ENCODE measurements around the gene KNDC1.
"Not testable (repeated sequence)": the region's sequence is repeated elsewhere in the genome, so short reads cannot be mapped to it uniquely, and the experiment has no call there.

The KNDC1 gene

GRCh38 chr10:133164816-133165555 is 5.0 kb downstream of the KNDC1 start:
- no peak for DNase-seq (ENCODE audit: low spot score in 2 of 2)
- H3K4me3 ChIP-seq, result no peak overlapping the region
- H3K9me3 ChIP-seq, result no peaks in the 10 kb centered on the region
- in situ Hi-C loops (cut with MboI; ENCODE audit: low sequenced_read_pairs), result no loop called here
- H3K4me1 ChIP-seq, result no peaks in the 10 kb centered on the region; the same call in 1 of the 2 replicates
- no peaks in the 10 kb centered on the region for H3K27me3 ChIP-seq (ENCODE audit: low read depth)
- no peaks in the 10 kb centered on the region for H3K36me3 ChIP-seq (replicated peaks)

GRCh38 chr10:133165556-133166503 is 5.8 kb downstream of the KNDC1 start:
- H3K27me3 ChIP-seq (ENCODE audit: low read depth), result no peaks in the 10 kb centered on the region
- no peak for DNase-seq (ENCODE audit: low spot score in 2 of 2)
- H3K4me1 ChIP-seq, result no peaks in the 10 kb centered on the region; the same call in 1 of the 2 replicates
- no peaks in the 10 kb centered on the region for H3K36me3 ChIP-seq (replicated peaks)
- no peaks in the 10 kb centered on the region for H3K9me3 ChIP-seq
- in situ Hi-C loops (cut with MboI; ENCODE audit: low sequenced_read_pairs), result no loop called here
- H3K4me3 ChIP-seq, result no peak overlapping the region

DNA sequence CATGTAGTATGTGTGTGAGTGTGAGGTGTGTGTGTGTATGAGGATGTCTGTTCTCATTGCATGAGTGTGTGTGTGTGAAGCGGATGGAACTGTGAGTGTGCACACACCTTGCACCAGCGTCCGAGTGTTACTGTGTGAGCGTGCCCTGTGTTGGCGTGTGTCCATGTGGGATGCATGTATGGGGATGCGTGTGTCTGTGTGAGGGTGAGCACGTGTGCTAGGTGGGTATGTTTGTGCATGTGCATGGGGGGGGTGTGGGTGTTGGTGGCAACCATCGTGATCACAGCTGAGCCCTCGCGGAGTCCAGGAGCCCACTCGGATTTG is 6.4 kb downstream of the KNDC1 start:
- no peak for DNase-seq (ENCODE audit: low spot score in 2 of 2)
- in situ Hi-C loops (cut with MboI; ENCODE audit: low sequenced_read_pairs), result no loop called here
- Histone ChIP-seq H3K36me3 (replicated peaks) (no peaks in the 10 kb centered on the region), H3K9me3 (no peaks in the 10 kb centered on the region), H3K4me1 (no peaks in the 10 kb centered on the region), H3K27me3 (ENCODE audit: low read depth) (no peaks in the 10 kb centered on the region), H3K4me3 (no peak overlapping the region)

GRCh38 chr10:133166828-133167692 is 7.0 kb downstream of the KNDC1 start:
- no peak for DNase-seq (ENCODE audit: low spot score in 2 of 2)
- Histone ChIP-seq H3K36me3 (replicated peaks) (no peaks in the 10 kb centered on the region), H3K4me3 (no peak overlapping the region), H3K27me3 (ENCODE audit: low read depth) (no peaks in the 10 kb centered on the region), H3K9me3 (no peaks in the 10 kb centered on the region), H3K4me1 (no peaks in the 10 kb centered on the region)
- in situ Hi-C loops (cut with MboI; ENCODE audit: low sequenced_read_pairs), result no loop called here

DNA sequence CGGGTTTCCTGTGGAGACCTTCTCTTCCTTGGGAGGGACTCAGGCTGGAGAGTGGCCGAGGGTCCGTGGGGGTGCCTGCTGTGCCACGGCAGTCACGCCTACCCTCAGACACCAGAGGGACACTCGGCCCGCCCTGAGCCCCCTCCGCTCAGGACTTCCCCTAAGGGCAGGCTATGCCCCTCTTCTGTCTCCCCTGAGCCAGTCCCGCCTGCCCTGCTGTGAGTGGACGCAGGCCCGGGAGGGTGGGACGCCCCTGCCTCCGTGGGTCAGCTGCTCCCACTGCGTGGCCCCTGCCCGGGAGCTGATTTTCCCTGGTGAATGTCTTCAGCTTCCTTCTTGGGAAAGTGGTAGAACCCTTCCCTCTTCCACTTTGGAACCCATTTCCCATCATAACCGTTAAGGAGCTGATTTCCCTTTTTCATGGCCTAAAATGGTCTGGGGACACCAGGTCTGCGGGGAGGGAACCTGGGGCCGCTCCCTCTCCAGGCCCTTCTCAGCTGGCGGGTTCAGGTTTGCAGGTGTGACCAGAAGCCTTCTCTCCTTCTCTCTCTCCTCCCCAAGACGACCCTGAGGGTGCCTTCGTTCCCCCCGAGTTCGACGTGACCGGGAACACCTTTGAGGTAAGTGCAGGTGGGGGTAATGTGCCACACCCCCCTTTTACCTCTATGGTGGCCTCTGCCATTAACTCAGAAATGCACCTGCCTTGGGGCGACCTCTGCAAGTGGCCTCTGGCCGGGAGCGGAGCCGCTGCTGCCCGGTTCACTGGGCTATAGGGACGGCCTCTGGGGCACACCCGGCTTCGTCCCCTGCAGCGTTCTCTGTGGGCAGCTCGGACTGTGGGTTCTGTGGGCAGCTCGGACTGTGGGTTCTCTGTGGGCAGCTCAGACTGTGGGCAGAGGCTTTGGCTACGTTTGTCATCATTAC is 7.9 kb downstream of the KNDC1 start:
- Histone ChIP-seq H3K9me3 (no peaks in the 10 kb centered on the region), H3K36me3 (replicated peaks) (no peaks in the 10 kb centered on the region), H3K4me1 (no peaks in the 10 kb centered on the region), H3K27me3 (ENCODE audit: low read depth) (no peaks in the 10 kb centered on the region), H3K4me3 (no peak overlapping the region)
- DNase-seq (ENCODE audit: low spot score in 2 of 2), result no peak
- in situ Hi-C loops (cut with MboI; ENCODE audit: low sequenced_read_pairs), result no loop called here

- no peak overlapping the region for H3K4me3 ChIP-seq
- no peaks in the 10 kb centered on the region for H3K9me3 ChIP-seq
- no peak for DNase-seq (ENCODE audit: low spot score in 2 of 2)
- no peaks in the 10 kb centered on the region for H3K4me1 ChIP-seq
- no peaks in the 10 kb centered on the region for H3K36me3 ChIP-seq (replicated peaks)
- no peaks in the 10 kb centered on the region for H3K27me3 ChIP-seq (ENCODE audit: low read depth)
- in situ Hi-C loops (cut with MboI; ENCODE audit: low sequenced_read_pairs), result no loop called here
These were observed 8.6 kb downstream of the KNDC1 start for GRCh38 chr10:133168617-133169031.

GRCh38 chr10:133169173-133169947 is 9.3 kb downstream of the KNDC1 start:
- no peaks in the 10 kb centered on the region for H3K27me3 ChIP-seq (ENCODE audit: low read depth)
- no peak for DNase-seq (ENCODE audit: low spot score in 2 of 2)
- in situ Hi-C loops (cut with MboI; ENCODE audit: low sequenced_read_pairs), result no loop called here

GRCh38 chr10:133170092-133170491 is 10.1 kb downstream of the KNDC1 start:
- no peak for DNase-seq (ENCODE audit: low spot score in 2 of 2)
- in situ Hi-C loops (cut with MboI; ENCODE audit: low sequenced_read_pairs), result no loop called here
- no peaks in the 10 kb centered on the region for H3K36me3 ChIP-seq (replicated peaks)
- no peaks in the 10 kb centered on the region for H3K27me3 ChIP-seq (ENCODE audit: low read depth)
- no peaks in the 10 kb centered on the region for H3K9me3 ChIP-seq
- no peaks in the 10 kb centered on the region for H3K4me1 ChIP-seq
- H3K4me3 ChIP-seq, result no peak overlapping the region

More at GRCh38 chr10:133169173-133169947, 9.3 kb downstream of the KNDC1 start:
- Histone ChIP-seq H3K36me3 (replicated peaks) (no peaks in the 10 kb centered on the region), H3K4me3 (no peak overlapping the region), H3K4me1 (no peaks in the 10 kb centered on the region), H3K9me3 (no peaks in the 10 kb centered on the region)

DNA sequence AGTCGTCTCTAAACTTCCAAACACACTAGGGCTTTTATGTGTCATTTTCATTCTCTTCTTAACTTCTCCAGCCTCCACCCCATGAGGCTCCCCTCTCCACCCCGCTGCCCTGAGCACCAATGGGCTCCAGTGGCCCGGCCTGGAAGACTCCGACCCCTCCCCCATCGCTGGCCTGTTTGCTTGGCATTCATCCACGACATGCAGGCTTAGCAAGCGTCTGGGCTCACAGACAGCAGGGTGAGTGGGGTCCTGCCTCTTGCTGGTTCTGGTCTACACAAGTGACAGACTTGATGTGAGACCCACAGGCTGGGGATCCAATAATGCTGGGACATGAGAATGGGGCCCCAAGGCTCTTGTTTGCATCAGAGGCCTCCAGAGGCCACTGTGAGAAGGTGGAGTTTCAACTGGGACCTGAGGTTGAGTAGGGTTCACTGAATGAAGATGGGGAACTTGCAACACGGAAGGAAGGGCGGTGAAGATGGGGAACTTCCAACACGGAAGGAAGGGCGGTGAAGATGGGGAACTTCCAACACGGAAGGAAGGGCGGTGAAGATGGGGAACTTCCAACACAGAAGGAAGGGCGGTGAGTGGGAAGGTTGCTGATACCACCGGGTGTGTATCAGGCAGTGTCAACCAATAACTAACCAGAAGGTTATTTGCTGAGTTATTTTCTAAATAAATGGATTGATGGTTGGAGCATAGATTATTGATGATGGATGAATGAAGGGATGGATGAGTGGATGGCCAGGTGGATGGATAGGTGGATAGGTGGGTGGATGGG is 14.0 kb downstream of the KNDC1 start:
- Histone ChIP-seq H3K4me3 (no peak overlapping the region), H3K36me3 (replicated peaks) (no peaks in the 10 kb centered on the region), H3K27me3 (ENCODE audit: low read depth) (no peaks in the 10 kb centered on the region), H3K4me1 (no peaks in the 10 kb centered on the region), H3K9me3 (no peaks in the 10 kb centered on the region)
- DNase-seq (ENCODE audit: low spot score in 2 of 2), result no peak
- in situ Hi-C loops (cut with MboI; ENCODE audit: low sequenced_read_pairs), result no loop called here

GRCh38 chr10:133174689-133175263 is 14.8 kb downstream of the KNDC1 start:
- Histone ChIP-seq H3K4me1 (no peaks in the 10 kb centered on the region), H3K27me3 (ENCODE audit: low read depth) (no peaks in the 10 kb centered on the region), H3K36me3 (replicated peaks) (no peaks in the 10 kb centered on the region), H3K9me3 (no peaks in the 10 kb centered on the region), H3K4me3 (no peak overlapping the region)
- in situ Hi-C loops (cut with MboI; ENCODE audit: low sequenced_read_pairs), result no loop called here
- no peak for DNase-seq (ENCODE audit: low spot score in 2 of 2)

GRCh38 chr10:133175624-133176023 is 15.6 kb downstream of the KNDC1 start:
- DNase-seq (ENCODE audit: low spot score in 2 of 2); in situ Hi-C loops (cut with MboI; ENCODE audit: low sequenced_read_pairs); H3K27me3 ChIP-seq (ENCODE audit: low read depth); H3K4me3 ChIP-seq; H3K9me3 ChIP-seq; H3K4me1 ChIP-seq; H3K36me3 ChIP-seq (replicated peaks): not testable (repeated sequence)

Data from HAP-1 (cell line).